CD1c-positive myeloid dendritic cell (primary cell): ENCODE measurements around the gene FIGNL2.

Experiments
- DNase-seq: peaks from one replicate; pipeline ENCODE4 v3.0.0-alpha.2; 2016; ENCODE audit errors: extremely low spot score

FIGNL2 gene

DNA sequence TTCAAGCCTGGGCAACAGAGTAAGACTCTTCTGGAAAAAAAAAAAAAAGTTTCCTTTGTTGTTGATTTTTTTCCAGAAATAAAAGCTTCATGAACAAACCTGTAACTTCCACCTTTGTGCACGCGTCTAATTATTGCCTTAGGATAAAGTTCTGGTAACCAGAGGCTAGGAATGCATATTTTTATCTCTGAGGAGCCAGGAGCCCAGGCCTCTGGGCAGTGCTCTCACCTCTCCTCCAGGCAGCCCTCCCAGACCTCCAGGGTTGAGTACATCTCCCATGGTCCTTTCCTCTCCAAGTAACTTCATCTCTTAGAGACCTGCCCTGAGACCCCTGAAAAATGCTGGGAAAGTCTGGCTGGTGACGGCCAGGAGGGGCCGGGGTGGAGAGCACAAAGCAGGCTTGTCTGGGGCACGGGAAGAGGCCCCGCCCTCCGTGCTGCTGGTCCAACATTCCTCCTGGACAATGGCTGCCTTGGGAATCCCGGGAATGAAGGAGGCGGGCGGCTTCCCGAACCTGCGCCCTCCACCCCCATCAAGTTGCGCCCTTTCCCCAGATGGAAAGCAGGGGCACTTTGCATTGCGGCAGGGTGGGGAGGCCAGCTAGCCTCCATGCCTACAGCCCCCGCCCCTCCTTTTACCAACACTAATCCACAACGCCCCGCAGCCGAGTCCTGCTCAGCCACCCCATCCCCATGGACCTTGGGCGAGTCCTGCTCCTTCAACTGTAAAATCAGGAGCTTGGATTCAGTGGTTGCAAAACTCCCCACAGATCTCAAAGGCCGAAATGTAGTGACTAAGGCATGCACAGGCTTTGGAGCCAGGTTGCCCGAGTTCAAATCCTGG, 7.3 kb upstream of the FIGNL2 start:
- no peak for DNase-seq

DNA sequence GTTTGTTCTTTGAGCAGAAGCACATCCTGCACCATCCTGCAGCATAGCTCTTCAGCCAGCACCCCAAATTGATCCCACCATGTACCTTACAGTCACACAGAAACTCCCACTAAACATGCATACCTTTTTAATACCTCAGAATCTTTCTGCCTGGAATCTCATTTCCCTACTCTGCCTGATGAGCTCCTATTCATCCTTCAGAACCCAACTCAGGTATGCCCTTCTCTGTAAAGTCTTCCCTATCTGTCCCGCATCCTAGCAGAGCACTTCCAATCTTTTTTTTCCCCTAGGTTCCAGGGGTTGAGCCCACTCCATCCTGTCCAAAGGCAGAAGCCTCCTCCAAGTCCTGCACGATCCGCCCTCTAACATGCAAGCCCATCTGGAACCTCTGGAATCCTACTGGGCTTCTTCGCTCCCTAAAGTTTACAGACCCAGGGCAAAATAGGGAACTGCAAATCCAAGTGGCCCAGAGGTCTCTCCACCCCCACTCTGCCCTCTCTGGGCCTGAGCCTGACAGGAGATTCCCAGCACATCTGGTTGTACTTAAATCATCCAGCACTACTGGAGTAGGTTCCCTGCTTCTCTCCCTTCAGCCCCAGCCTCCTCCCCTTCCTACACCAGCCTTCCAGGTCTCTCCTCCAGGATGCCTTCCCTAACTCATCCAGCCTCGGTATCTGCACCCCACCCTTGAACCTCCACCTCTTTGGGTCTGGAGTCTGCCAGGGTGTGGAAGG, 4.1 kb upstream of the FIGNL2 start:
- no peak for DNase-seq

DNA sequence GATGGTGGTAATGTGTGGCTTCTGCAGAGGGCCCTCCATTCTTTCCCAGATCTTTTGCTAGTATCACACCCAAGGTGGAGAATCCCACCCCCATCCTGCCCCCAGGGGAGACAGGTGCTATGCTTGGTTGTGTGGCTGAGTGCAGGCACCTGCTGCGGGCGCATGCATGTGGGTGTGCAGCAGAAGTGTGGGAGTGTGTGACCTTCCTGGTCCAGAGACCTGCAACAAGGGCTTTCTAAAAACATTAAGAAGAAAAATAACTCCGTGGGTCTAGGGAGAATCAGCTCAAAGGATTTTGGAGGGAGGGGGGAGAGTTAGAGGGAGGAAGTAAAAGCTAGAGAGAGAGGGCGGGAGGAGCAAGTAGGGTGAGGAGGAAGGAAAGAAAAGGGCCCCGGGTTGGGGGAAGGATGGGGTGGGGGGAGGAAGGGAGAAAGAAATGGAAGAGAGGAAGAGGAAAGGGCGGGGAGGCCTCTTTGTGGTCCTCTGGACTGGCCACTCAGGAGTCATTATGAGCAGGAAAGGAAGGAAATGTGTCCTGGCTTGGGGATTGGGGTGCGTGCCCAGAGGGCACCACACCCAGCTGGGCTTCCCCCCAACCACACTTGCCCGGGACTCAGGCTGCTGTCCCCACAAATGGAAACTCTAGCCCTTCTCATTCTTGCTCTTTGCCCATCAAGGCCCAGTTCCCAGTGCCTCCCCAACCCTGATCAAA, 3.1 kb upstream of the FIGNL2 start:
- DNase-seq, result no peak

GRCh38 chr12:51850965-51851299, 2.4 kb upstream of the FIGNL2 start:
- no peak for DNase-seq

- no peak for DNase-seq
These were observed 1.8 kb upstream of the FIGNL2 start for GRCh38 chr12:51850081-51850964.

GRCh38 chr12:51848841-51849735, 570 bp upstream of the FIGNL2 start:
- no peak for DNase-seq

DNA sequence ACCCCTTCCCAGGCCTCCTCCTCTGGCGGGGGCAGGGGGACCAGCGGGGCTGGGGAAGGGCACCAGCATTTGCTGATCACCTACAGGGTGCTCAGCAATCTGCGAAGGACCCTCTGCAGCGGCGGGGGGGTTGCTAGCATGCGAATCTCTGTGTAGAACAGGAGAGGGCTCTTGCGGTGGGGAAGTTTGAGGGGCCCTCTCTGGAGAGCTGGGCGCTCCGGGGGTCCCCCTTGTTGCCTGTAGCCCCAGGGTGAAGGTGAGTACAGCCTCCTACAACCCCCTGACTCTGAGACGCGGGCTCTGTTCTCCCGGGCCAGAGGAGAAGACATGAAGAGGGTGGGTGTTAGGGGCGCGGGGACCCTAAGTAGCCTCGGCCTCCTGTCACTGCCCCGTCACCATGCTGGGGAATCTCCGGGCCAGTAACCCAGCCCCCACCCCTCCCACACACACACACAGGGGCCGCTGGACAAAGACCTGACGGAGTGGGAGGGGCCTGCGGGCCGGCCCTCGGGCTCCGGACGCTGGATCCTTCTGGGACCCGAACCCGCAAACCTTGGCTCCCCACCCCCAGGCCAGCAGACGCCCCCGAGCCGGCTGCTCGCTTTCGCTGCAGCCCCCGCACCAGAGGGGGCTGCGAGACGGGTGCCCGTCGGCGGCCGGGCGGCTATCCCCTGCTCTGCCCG, 734 bp downstream of the FIGNL2 start:
- peak; percentile 28 for DNase-seq

DNA sequence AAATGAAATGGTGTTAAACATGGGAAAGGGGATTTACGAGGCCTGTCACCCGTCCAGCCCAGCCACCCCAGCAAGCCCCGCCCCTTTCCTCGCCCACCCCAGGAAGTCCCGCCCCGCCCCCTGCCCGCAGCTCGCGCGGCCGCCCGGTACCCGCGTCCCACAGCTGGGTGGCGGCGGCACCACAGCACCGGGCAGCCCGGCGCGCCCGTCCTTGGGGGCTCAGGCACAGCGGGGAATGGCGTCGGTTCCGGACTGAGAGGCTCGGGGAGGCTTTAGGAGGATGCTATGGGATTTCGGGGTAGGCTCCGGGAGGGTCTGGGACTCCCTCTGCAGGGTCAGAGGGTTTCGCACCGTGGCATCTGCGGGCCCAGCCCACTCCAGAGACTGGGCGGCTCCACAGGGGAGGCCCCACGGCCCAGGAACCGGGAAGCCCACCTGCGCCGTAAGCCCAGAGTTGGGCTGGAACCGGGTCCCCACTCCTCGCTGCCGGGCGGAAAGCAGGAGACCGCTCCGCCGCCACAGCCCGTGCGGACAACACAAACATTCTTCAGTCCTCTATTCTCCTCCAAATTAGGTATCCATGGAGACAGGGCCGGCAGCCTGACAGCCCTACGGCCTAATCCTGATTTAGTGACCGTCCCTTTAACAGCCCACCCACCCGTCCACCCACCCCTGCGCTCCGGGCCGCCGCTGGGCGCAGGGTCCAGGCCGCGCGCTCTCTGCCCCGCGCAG, 1.4 kb downstream of the FIGNL2 start:
- peak; percentile 45 for DNase-seq

DNA sequence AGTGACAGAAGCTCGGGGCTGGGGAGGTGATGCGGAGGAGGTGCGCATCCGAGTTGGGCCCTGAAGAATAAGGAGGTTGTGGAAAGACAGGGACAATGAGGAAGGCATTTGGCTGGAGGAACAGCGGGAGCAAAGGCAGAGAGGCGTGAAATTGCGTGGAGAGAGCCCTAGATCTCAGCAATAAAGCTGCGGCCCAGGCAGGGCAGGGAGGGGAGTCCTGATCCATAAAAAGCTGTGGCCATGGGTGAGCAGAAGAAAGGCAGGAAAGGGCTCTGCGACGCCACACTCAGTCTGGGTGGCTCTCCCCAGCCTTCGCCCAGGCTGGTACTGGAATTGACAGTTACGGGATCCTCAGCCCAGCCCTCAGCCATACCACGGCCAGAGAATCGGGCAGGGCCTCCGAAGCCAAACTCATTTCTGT, 2.2 kb downstream of the FIGNL2 start:
- DNase-seq, result no peak

DNA sequence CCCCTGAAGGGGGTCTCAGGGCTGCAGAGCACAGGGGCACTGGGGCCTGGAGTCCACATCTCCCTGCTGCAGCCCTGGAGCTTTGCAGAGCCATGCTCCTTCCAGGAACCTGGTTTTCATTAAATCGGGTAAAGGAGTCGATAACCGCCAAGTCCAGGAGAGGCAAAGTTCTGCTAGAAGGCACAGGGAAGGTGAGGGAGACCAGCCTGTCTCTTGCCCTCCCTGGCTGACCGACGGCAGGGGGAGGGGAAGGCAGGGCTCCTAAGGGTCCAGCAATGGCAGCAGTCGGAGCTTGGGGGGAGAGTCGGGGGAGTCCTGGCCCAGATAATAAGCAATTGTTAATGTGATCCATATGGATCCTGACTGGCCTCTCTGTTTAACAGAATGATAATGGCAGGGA, 3.0 kb downstream of the FIGNL2 start:
- DNase-seq, result no peak

- no peak for DNase-seq
These were observed 3.7 kb downstream of the FIGNL2 start for GRCh38 chr12:51844854-51845253.

DNA sequence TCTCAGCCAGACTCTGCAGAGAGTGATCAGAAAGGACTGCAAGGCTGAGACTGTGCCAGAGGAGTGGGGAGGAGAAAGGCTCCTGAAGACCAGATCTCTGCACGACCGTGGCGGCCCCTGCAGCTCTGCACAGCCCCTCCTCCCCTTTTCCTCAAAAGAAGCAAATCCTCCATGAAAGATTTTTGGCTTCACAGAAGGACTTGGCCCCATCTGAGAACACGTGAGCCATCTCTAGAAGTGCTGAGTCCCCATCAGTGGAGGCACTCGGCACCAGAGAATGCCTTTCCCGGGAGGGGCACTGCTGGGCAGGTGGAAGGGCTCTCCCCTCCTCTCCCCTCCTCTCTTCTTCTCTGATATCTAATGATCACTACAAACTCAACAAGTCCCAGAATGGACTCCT, 6.8 kb downstream of the FIGNL2 start:
- no peak for DNase-seq

DNA sequence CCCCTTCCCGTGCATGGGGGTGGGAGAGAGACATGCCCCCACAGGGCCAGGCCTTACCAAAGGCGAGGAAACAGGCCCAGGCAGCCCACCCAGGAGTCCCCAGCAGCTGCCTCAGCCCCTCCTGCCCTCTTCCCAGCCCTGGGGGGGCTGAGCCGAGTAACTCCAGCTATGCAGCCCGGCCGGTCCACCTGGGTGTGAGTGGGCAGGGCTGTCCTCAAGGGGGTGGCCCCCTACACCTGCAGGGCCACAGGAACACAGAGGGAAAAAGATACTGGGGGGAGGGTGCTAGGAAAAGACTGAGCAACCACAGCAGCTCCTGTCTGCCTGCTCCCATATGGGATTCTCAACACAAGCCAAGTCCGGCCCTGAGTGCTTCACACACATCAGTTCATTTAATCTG, 7.6 kb downstream of the FIGNL2 start:
- no peak for DNase-seq

GRCh38 chr12:51839310-51839947, 9.1 kb downstream of the FIGNL2 start:
- DNase-seq, result no peak

GRCh38 chr12:51838762-51839161, 9.8 kb downstream of the FIGNL2 start:
- DNase-seq, result no peak

DNA sequence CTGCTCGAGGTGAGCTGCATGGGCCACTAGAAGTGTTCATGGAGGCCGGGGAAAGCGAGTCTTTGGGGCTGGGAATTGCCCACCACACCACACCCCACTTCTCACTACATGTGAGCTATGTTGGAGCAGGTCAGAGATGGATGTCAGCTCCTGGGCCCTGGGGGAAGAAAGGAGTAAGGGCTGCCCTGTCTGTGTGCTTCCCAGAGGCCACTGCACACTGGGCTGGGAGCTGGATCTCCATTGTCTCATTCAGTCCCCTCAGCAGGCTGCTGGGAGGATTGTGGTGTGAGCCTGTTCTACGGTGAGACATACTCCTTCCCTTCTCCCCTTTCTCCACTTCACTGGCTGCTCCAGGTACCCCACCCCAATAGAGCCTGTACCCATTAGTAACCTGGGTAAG, 10.5 kb downstream of the FIGNL2 start:
- no peak for DNase-seq

GRCh38 chr12:51837286-51837685, 11.2 kb downstream of the FIGNL2 start:
- DNase-seq, result no peak

DNA sequence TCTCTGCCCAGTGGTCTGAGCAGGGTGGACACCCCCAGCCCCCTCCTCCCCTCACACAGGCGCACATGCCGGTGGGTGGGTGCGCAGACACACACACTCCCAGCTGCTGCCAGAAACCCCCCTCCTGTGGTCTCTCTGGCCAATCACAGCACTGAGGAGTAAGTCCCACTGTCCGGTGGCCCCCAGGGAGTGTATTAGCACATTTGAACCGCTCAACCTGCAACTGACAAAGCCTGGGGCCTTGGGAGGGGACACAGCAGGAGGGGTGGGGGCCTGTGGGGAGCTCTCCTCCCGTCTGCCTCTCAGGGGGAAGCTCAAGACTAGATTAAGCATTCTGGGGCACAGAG, 11.7 kb downstream of the FIGNL2 start:
- no peak for DNase-seq
